DMS114 treated with DMSO at 0.1 percent for 48 hours (cell line): Measurements from ENCODE around the gene IDH3A.

Experiments
- DNase-seq: peaks from one replicate; lab custom pipeline; 2025; ENCODE audit not compliant: unreplicated experiment; lab: John Stamatoyannopoulos, UW

IDH3A gene

DNA sequence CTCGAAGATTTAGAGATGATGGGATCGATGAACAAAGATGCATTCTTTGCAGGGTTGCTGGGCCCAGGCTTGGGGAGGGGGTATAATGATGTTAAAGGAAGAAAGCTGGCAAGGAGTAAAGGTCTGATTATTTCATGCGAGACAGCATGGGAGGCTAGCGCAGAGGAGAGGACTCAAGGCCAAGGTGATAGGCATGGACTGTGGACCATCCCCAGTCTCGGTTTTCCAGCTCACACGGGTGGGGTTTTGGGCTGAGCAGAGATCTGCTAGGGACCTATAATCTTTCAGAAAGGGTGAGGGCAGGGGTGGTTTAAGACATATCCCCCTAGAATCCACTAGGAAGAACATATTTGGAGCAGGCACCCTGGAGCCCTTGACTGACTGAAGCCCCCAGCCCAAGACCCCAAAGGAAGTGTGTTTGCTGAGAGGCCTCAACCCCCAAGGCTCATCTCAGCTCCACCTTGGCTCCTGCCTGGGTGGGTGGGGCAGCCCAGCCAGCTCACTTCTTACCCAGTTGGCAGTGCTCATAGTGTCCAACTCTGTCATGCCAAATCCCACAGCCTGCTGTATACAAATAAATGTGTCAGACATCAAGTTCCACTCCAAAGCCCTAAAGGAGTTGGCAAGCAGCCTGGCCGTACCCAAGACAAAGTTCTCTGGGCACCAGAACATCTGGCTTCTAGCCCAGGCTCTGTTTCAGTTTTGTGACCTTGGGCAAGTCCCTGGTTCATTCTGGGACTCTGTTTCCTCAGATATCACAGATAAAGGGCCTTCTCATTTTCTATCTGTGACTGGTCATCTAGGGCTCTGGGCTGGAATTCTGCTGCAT, 67.3 kb downstream of the IDH3A start:
- no peak for DNase-seq

DNA sequence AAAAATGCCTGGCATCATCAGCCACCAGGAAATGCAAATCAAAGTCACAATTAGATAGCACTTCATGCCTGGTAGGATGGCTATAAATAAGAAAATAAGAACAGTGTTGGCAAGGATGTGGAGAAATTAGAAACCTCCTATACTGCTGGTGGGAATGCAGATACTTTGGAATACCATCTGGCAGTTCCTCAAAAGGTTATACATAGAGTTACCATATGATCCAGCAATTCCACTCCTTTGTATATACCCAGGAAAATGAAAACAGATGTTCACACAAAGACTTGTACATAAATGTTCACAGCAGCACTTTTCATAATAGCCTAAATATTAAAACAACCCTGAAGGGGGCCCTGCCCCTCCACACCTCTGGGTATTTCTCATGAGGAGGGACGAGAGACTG, 71.6 kb downstream of the IDH3A start:
- DNase-seq, result no peak
